Erythroblast (primary cell): ENCODE data around the gene CPNE5.

Source experiments
- DNase-seq, 2 experiments: peaks; one replicate each; lab custom pipeline; 2025; lab: John Stamatoyannopoulos, UW
- GATA1 ChIP-seq: IDR thresholded peaks from 2 replicates; pipeline ENCODE4 v1.6.1; 2011; ENCODE audit warnings: low read depth, mild to moderate bottlenecking, control low read depth, low read length, moderate library complexity
- POLR2A ChIP-seq: IDR thresholded peaks from 2 replicates; pipeline ENCODE4 v1.6.1; 2011; ENCODE audit warnings: mild to moderate bottlenecking, low read length

CPNE5 gene

GRCh38 chr6:36838896-36839748, at the start of gene CPNE5:
Gene CPNE5 (minus strand): TSS chr6:36839444. CDS start chr6:36839377, 67 bp downstream.
- no peak for TF ChIP-seq GATA1
- TF ChIP-seq POLR2A: no peak
- no peak for DNase-seq

- peak; percentile 20 to 31 for DNase-seq
- TF ChIP-seq POLR2A: no peak
- TF ChIP-seq GATA1: no peak
These were observed 48.9 kb upstream of the CPNE5 start for GRCh38 chr6:36888115-36888643.

- DNase-seq: peak; percentile 19 to 32
These were observed 47.8 kb upstream of the CPNE5 start for GRCh38 chr6:36886950-36887618.

GRCh38 chr6:36885461-36886401, 46.5 kb upstream of the CPNE5 start, which contains the start of gene C6orf89:
Gene C6orf89 (plus strand): TSS chr6:36885952. CDS start chr6:36899445, 13,493 bp downstream.
- peak; percentile 98 to 99 for DNase-seq
- TF ChIP-seq GATA1 (no peak), POLR2A (peak; percentile 94)

More at GRCh38 chr6:36886950-36887618, 47.8 kb upstream of the CPNE5 start:
- TF ChIP-seq GATA1 (no peak), POLR2A (no peak)

GRCh38 chr6:36884610-36885009, 45.4 kb upstream of the CPNE5 start:
- TF ChIP-seq GATA1 (no peak), POLR2A (no peak)
- DNase-seq: no peak

- DNase-seq: no peak
- no peak for TF ChIP-seq POLR2A
- TF ChIP-seq GATA1: no peak
These were observed 36.0 kb upstream of the CPNE5 start for GRCh38 chr6:36875250-36875633.

GRCh38 chr6:36874443-36875249, 35.4 kb upstream of the CPNE5 start, which contains the start of gene PPIL1:
Gene PPIL1 (minus strand): TSS chr6:36874803. CDS start chr6:36874772, 31 bp downstream.
- peak; percentile 96 to 97 for DNase-seq
- no peak for TF ChIP-seq GATA1
- TF ChIP-seq POLR2A: peak; percentile 75

GRCh38 chr6:36873612-36874442, 34.6 kb upstream of the CPNE5 start:
- no peak for TF ChIP-seq GATA1
- DNase-seq: peak; percentile 60 to 74

- no peak for DNase-seq
- TF ChIP-seq GATA1 (no peak), POLR2A (no peak)
These were observed 33.9 kb upstream of the CPNE5 start for GRCh38 chr6:36873115-36873514.

- no peak for DNase-seq
- no peak for TF ChIP-seq GATA1
- no peak for TF ChIP-seq POLR2A
These were observed 32.4 kb upstream of the CPNE5 start for GRCh38 chr6:36871686-36872085.

- no peak for TF ChIP-seq GATA1
- TF ChIP-seq POLR2A: no peak
These were observed 28.4 kb upstream of the CPNE5 start for GRCh38 chr6:36867471-36868224.

More at GRCh38 chr6:36867471-36868224, 28.4 kb upstream of the CPNE5 start:
- no peak for DNase-seq
